Stimulated activated CD8-positive, alpha-beta memory T cell treated with anti-CD3 and anti-CD28 coated beads, Interleukin-15, amount 100 ng/mL, for 4 hours (primary cell): ENCODE data around the gene FBXO11.
"Not testable (repeated sequence)": the region's sequence is repeated elsewhere in the genome, so short reads cannot be mapped to it uniquely, and the experiment has no call there.

Source experiments
- DNase-seq, 2 donors: peaks; one replicate each; pipeline ENCODE4 v3.0.0-alpha.2; 2020; ENCODE audit warnings: low read depth in 2 of 2

Gene FBXO11

DNA sequence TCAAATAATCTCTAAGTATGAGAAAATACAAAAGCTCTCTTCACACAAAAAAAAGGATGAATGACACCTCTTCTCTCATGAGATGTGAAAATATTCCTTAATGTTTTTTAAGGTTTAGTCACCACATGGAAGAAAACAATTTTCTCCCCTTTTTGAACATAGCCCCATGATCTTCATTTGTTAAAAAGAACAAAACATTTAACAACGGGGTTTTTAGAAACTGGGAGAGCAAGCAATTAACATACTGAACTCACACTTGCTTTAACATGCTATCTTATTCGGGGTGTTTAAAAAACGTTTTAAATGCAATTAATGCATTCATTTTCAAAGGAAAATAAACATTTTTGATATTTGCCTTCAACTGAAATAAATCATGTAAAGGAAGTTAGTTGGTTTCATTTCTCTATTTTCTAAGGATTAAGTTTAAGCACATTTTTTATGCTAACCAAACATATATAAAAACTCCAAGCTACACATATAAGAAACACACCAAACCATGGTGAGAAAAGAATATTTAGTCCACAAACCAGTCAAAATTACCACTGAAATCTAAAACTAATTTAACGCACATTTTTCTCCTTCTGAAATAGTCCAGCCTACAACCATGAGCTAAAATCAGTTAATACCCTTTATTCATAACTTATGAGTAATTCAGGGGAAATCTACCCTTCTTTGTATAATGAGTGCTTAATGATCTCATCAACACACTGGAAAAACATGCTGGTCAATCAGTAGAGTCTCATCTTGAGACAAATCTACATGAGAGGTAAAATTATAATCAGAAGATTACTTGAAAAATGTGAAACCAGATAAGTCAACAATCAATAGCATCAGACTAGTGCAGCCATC, 8.2 kb downstream of the FBXO11 start:
- DNase-seq: no peak

DNA sequence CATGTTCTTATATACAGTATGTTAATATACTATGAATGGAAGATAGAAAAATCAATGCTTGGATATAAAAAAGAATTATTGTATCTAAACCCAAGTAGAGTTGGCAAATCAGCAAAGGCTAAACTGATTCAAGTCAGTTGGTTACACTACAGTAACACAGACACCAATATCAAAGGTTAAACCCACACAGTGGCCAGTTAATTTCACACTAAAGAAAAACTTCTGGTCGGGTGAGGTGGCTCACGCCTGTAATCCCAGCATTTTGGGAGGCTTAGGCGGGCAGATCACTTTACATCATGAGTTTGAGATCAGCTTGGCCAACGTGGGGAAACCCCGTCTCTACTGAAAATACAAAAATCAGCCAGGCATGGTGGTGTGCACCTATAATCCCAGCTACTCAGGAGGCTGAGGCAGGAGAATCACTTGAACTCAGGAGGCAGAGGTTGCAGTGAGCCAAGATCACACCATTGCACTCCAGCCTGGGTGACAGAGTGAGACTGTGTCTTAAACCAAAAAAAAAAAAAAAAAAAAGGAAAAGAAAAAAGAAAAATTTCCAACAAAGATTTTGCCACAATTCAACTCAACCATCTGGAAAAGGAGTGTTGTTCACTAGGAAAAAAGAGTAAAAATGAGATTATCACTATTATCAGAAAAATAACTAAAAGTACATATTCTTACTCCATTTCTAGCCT, 9.0 kb downstream of the FBXO11 start:
- not testable (repeated sequence) for DNase-seq

DNA sequence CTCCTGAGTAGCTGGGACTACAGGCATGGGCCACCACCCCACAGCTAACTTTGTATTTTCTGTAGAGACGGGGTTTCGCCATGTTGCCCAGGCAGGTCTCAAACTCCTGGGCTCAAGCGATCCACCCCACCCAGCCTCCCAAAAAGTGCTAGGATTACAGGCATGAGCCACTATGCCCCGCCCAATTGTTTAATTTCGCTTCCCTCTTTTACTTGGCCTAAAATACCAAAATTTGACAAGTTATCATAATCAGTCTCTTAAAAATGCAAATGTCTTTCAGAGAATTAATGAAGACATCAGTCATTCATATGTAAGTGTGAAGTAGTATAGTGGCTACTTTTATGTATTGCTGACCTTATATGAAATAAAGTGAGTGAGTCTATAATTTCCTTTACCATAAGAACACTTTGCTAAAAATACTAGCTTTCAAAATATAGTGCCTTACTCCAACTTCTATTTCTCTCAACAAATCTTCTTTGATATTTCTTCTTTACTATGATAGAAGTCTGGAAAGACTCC, 9.8 kb downstream of the FBXO11 start:
- no peak for DNase-seq

DNA sequence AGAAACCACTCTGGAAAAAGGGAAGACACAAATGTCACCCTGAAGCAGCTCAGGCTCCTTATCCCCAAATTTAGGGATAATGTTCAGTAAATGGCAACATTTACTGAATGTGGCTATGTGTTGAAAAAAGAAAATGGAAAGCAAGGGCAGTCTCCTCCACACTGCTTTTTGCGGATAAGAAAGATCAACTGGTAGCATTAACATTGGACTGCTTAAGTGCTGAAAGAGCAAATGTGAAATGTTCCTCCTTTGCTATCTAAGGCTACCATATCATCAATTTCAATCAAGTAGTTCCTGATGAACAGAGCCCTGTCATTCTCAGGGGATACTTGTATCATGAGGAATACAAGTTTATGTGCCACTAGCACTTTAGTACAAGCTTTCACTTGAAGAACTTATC, 12.5 kb downstream of the FBXO11 start:
- no peak for DNase-seq

DNA sequence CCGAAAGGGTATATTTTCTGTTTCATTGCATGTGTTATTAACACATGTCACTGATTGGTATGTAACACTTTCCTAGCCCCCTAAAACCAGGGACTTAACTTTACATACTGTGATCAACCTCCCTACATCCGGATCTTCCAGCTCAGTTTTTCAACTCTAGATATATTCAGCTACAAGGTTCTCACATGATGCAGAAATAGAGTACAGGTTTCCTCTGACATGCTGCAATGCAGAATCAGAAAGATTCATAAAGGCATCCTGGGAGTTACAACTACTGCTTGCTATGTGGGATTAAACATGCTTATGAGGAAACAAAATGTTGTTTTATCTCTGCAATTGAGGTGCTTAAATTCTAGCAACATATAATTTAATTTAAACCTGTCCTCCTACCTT, 14.0 kb downstream of the FBXO11 start:
- DNase-seq: no peak

DNA sequence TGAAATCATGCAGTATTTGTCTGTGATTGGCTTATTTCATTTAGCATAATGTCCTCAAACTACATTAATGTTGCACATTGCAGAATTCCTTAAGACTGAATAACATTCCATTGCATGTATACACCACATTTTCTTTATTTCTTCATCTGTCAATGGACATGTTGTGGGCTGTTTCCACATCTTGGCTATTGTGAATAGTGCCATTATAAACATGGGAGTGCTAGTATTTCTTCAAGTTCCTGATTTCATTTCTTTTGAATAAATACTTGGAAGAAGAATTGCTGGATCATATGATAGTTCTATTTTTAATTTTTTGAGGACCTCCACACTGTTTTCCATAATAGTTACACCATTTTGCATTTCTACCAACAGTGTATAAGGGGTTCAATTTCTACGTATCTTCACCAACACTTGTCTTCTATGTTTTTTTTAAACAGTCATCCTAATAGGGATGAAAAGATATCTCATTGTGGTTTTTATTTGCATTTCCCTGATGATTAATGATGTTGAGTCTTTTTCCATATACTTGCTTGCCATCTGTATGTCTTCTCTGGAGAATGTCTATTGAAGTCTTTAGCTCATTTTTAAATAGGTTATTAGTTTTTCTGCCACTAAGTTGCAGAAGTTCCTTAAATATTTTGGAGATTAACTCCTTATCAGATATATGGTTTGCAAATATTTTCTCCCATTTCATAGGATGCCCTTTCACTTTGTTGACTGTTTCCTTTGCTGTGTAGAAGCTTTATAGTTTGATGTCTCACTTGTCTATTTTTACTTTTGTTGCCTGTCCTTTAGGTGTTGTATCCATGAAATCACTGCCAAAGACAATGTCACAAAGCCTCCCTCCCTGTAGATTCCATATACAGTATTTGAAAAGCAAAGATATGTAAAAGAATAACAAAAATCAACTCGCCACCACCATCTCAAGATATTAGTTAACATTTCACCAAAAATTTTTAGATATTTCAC, 14.6 kb downstream of the FBXO11 start:
- no peak for DNase-seq

DNA sequence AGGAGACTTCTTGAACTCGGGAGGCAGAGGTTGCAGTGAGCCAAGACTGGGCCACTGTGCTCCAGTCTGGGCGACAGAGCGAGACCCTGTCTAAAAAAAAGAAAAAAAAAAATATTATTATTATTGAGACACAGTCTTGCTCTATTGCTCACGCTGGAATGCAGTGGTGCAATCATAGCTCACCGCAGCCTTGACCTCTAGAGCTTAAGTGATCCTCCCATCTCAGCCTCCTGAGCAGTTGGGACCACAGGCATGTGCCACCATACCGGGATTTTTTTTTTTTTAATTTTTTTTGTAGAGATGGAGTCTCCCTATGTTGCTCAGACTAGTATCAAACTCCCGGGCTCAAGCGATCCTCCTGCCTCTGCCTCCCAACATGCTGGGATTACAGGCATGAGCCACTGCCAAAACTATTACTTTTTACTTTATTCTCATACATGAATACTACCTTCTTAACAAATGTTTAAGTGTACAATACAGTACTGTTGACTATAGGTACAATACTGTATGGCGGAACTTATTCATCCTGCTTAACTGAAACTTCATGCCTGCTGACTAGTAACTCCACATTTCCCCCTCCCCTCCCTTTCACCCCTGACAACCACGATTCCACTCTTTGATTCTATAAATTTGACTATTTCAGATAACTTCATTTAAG, 15.5 kb downstream of the FBXO11 start:
- no peak for DNase-seq

DNA sequence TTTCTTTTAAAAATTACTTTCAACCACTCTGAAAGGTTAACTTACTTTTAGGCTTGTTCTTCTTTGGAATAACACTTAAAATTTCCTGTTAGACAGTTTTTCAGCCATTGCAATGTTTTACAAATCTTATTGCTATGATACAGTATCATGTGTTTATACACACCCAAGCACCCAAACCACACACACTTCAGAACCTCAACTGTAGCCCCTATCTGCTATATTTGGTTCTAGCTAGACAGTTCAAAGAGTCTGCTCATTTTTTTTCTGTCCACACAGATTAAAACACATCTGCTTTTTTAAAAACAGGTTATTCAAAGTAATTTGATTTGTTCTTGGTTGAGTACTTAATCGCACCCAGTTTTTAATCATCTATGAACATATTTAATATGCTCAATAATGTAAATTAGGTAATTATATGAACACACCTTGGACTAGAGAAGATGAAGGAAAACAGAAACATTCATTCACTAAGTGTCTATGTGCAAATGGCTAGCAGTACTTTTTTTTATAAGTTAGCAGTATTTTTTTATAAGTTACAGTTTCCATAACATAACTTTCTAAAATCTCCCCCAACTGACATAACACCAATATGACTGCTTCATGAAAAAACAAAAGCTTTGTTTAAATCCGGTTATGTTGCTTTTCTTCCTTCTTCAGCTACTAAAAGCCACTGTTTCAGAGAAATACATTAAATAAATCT, 17.6 kb downstream of the FBXO11 start:
- DNase-seq: no peak

DNA sequence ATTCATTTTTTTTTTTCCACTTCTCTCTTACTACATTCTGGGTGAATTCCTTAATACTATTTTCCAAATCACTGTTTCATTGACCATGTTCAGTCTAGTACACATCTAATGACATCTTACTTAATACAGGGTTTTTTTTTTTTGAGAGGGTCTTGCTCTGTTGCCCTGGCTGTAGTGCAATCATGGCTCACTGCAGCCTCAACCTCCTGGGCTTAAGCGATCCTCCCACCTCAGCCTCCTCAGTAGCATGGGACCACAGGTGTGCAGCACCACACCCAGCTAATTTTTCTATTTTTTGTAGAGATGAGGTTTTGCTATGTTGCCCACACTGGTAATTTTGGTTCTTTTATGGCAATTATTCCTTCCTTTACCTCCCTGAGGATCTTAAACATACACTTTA, 29.4 kb downstream of the FBXO11 start:
- DNase-seq: no peak

DNA sequence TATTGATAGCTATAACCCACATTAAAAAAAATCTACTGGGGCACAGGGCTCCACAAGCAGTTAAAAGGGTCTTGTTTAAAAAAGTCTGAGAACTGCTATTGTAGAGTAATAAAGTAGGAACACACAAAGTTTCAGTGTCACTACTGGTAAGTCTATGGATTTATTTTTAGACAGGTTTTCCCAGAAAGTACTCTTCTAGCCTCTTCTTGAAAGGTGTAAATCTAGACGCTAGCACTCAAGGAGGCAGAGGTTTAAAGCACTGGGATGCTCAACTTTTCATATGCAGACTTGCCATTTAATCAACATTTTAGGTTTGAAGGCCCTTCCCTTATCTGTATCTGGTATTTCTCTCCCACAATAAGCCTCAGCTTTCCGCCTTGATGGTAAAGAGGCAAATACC, 33.4 kb downstream of the FBXO11 start:
- no peak for DNase-seq

DNA sequence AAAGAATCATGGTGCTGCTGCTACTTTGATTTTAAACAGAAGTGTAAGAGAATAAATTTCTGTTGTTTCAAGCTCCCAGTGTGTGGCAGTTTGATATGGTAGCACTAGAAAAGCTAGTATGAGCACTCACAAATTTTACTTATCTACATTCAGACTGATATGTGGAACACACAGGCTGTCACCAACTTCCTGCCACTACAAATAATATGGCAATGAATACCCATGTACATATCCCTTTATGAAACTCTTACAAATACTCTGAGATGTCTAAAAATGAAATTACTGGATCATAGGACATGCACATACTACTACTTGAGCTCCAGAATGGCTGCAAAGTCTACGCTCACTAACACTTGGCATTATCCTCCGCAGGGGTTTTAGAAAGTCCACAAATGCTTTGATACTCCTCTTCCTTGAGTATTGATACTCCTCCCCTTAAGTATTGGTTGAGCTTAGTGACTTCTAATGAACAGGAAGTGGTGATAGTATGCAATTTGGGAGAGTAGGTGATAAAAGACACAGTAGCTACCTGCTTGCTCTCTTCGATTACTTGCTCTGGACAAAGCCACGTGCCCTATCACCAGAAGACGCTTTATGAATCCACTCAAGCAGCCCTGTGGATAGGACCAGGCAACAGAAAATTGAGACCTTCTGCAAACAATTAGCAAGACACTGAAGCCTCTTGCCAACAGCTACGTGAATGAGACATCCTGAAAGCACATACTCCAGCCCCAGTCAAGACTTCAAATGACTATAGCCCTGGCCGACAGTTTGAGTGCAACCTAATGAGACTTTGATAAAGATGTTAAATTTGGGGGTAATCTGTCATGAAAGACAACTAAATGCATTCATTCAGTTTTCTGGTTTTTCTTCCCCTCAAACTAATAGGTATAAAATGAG, 35.4 kb downstream of the FBXO11 start:
- no peak for DNase-seq

DNA sequence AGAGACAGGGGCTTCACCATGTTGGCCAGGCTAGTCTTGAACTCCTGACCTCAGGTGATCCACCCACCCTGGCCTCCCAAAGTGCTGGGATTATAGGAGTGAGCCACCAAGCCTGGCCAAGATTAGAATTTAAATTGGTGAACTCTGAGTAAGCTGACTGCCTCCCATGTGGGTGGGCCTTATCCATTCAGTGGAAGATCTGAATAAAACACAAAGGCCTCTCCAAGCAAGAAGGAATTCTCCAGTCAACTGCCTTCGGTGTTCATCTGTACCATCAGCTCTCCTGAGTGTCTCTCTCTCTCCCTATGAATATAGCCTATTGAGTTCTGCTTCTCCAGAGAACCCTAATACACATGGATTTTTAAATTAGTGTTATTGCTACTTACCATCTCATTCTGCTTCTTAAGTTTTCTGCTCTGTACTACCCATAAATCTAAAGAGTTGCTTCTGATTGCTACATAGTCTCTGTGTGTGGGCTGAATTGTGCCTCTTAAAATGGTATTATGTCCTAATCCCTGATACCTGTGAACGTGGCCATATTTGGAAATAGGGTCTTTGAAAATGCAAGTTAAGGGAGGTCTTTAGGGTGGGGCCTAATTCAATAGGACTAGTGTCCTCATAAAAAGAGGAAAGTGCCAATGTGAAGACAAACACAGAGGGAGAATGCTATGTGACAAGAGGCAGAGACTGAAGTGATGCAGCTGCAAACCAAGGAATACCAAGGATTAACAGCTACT, 36.3 kb downstream of the FBXO11 start:
- DNase-seq: no peak

DNA sequence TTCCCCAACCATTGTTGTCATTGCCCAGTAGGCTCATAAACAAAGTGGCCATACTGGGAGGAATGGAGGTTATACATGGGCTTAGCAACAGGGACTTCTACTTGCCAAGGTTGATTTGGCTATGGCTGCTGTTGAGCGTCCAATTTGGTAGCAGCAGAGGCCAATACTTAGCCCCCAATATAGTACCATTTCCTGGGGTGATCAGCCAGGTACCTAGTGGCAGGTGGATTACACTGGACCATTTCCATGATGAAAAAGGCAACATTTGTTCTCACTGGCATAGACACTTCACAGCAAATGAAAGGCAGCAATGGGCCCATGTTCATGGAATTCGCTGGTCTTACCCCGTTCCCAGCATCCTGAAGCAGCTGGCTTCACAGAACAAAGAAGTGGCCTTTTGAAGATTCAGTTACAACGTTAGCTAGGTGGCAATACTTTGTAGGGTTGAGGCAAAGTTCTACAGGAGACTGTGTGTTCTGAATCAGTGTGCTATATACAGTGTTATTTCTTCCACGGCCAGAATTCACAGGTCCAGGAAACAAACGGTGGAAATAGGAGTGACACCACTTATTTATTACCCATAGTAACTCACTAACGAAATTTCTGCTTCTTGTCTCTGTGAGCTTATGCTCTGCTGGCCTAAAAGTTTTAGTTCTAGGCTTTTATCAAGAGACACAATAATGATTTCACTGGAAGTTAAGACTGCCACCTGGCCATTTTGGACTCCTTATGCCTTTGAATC, 37.5 kb downstream of the FBXO11 start:
- DNase-seq: no peak

DNA sequence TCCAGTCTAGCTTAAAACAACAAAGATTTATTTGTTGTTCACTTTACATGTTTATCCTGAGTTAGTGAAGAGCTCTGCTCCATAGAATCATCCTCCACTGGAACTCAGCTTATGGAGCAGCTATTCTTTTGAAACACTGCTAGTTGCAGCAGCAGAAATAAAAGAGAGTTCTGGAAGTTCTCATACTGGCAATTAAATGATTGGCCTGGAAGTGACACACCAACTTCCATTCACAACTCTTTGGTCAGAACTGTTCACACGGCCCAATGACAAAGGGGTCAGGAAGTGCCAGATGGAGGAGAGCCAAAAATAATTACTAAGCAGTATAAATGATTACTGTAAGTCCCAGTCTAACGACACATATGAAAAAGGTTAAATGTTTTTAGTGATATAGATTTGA, 39.1 kb downstream of the FBXO11 start:
- DNase-seq: no peak

DNA sequence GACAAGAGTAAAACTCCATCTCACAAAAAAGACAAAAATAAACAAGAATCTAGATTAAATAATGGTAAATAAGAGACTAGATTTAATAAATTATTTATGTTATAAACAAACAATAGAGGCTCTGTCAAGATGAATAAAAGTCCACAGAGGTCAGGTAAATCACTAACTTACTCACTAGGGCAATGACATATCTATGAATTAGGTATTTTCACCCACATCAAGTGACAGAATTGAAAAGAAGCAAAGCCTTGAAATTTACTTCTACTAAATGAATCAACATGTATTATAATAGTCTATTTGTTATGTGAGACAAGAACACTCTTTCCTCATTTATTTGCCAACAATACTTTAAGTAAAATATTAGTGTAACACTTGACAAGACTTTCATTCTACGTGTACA, 41.7 kb downstream of the FBXO11 start:
- no peak for DNase-seq

DNA sequence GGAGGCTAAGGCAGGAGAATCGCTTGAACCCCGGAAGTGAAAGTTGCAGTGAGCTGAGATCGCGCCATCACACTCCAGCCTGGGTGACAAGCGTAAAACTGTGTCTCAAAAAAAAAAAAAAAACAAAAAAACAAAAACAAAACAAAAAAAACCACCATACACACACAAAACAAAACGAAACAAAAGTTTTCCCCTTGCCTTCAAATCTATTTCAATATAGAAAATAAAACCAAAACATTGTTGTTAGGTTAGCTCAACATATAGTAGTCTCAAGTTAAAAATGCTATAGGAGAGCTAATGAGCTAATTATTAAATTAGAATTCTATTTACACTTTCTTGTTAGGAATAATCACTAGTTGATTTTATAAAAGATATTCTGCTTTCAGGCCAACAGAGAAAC, 43.3 kb downstream of the FBXO11 start:
- no peak for DNase-seq

DNA sequence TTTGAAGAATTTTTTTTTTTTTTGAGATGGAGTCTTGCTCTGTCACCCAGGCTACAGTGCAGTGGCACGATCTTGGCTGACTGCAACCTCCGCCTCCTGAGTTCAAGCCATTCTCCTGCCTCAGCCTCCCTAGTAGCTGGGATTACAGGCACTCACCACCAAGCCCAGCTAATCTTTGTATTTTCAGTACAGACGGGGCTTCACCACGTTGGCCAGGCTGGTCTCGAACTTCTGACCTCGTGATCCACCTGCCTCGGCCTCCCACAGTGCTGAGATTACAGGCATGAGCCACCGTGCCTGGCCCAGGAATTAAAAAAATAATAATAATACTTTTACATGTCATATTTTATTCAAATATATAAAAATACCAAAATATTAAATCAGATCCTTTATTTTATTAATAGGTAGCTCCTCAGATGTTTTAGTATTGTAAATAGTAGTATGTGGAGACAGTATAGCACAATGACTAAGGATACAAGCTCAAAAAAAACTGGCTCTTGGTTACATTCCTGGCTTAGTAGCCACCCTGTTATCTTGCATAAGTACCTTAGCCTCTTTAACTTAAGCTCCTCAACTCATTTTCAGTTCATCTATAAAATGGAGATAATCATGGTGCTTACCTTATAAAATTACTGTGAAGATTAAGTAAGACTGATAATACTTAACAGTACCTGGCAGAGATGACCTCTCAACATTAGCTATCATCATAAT, 53.1 kb downstream of the FBXO11 start:
- DNase-seq: not testable (repeated sequence)

DNA sequence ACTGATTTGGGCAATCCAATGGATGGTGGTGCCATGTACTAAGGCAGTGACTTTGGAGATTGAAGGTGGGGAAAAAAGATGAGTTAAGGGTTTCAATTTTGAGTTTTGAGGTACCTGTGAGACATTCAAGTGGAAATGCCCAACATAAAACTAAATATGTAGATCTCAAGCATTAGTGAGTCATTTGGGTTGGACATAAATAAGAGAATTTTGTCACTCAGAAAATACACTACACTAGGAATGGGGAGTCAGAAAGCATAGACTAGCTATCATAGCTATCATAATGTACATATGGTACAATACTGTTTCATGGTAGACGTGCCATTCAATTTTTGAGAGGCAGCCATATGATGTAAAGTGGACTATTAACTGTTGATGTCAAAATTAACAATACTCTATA, 56.1 kb downstream of the FBXO11 start:
- no peak for DNase-seq
